Ovary (tissue), 9 donors: ENCODE results near the gene AMTN. TPM values are rescaled to one million over a fixed set of nuclear protein-coding genes. Genes with fewer than 3 reads are reported as not detected.
"Not testable (repeated sequence)": the region's sequence is repeated elsewhere in the genome, so short reads cannot be mapped to it uniquely, and the experiment has no call there.

Experiments
- DNase-seq, 5 donors: peaks; one replicate each; pipeline ENCODE4 v3.0.0-alpha.2; 2019 to 2020
- H3K27ac ChIP-seq, 2 donors: fragments of 200-600 bp; one replicate each; pipeline versions ENCODE4 v1.5.1 to v1.8.0; 2019 to 2022
- H3K27me3 ChIP-seq: fragments of 200-600 bp; one replicate; pipeline ENCODE4 v1.8.0; 2022
- H3K36me3 ChIP-seq: fragments of 200-600 bp; sonication (generic); one replicate; pipeline ENCODE4 v1.5.1; 2019
- H3K4me1 ChIP-seq: one replicate; pipeline ENCODE4 v1.8.1; 2013; ENCODE audit warnings: mild to moderate bottlenecking, moderate library complexity; ENCODE audit not compliant: insufficient read depth
- H3K4me3 ChIP-seq: fragments of 200-600 bp; sonication (generic); one replicate; pipeline ENCODE4 v1.5.1; 2017
- H3K9me3 ChIP-seq, 2 donors: fragments of 200-600 bp in 1 of 2; sonication (generic) in 1 of 2; one replicate each; pipeline versions ENCODE4 v1.5.1 to v1.8.1; 2013 to 2019; ENCODE audit warnings: mild to moderate bottlenecking in 1 of 2, moderate library complexity in 1 of 2
- CTCF ChIP-seq, 3 donors: fragments of 450-650 bp in 2 of 3; fragments of 200-600 bp in 1 of 3; IDR thresholded peaks; one replicate each; pipeline versions ENCODE4 v1.5.1 to v1.8.0; 2016 to 2022; ENCODE audit warnings: antibody characterized with exemption in 3 of 3, mild to moderate bottlenecking in 1 of 3
- EP300 ChIP-seq: sonication (generic); formaldehyde crosslinking; IDR thresholded peaks from one replicate; pipeline ENCODE4 v1.6.1; 2017; ENCODE audit warnings: antibody characterized with exemption
- POLR2A ChIP-seq: fragments of 450-650 bp; IDR thresholded peaks from one replicate; pipeline ENCODE4 v1.6.1; 2017; ENCODE audit warnings: antibody characterized with exemption, mild to moderate bottlenecking, moderate library complexity
- WGBS, 3 donors: extraction: QIAGEN DNeasy Blood & Tissue Kit in 1 of 3; methylation state at CpG; one replicate each; pipeline versions ENCODE4 v1.1.5 to v1.1.7; 2013 to 2017; 5-methylcytosine and 5-hydroxymethylcytosine counted together
- intact Hi-C, 4 donors: fragments of 100-400 bp; cut with DNase I; formaldehyde crosslinking; loops; one replicate each; pipeline versions ENCODE4 v1.11.0 to v1.15.1; 2022 to 2023
- polyA plus RNA-seq, 2 donors: library from polyadenylated mRNA; stranded (reverse); fragments of 200-250 nt in 1 of 2; fragments of 350-450 nt in 1 of 2; fragmentation: Illumina TruSeq in 1 of 2; extraction: RNeasy Lipid Tissue Mini Kit (QIAGEN cat#74804) in 1 of 2; gene quantifications; one replicate each; pipeline ENCODE4 v1.2.3, GENCODE V29; 2013 to 2014
- total RNA-seq, 7 donors: library from RNA; depleted of rRNA in 2 of 7; stranded (reverse); fragments of >200 nt in 2 of 7; fragmentation: NEBNext Ultra II Directional in 3 of 7; extraction: Animal tissue kit (Norgen Biotek cat#: 25700) in 3 of 7; gene quantifications; one replicate each; pipeline versions ENCODE4 v1.1.0 to v1.2.4, GENCODE V29; 2016 to 2023
- donor health status: DM: no; HTN: no; CAD: no; lungs with moderate emphysema.
- donor health status: DM: no; HTN: no; CAD: no.
- donor health status: Bipolar disorder and iron deficiency.
- donor health status: DM: yes; HTN: yes; CAD: no.
- donor health status: DM: no; HTN: no; CAD: no.
- donor health status: DM: yes; HTN: yes; CAD: no.

Gene AMTN
- total and polyA plus RNA-seq, 9 donors: not detected

- Histone ChIP-seq H3K36me3 (no peaks in the 10 kb centered on the region), H3K4me1 (no peaks in the 10 kb centered on the region), H3K27ac (no peak overlapping the region), H3K27me3 (no peaks in the 10 kb centered on the region), H3K4me3 (no peak overlapping the region), H3K9me3 (no peaks in the 10 kb centered on the region)
- WGBS, 3 donors: 59 to 82% (median 73%) methylated on average over 6 of the region's 6 CpGs
- no peak for TF ChIP-seq CTCF (IDR thresholded peaks at IDR 0.05)
- no peak for TF ChIP-seq EP300
- TF ChIP-seq POLR2A: no peak
- DNase-seq: no peak
- intact Hi-C loops: no loop called here
Measured at GRCh38 chr4:70496231-70496630, 22.1 kb upstream of the AMTN start.

GRCh38 chr4:70501838-70502237, 16.5 kb upstream of the AMTN start:
- H3K36me3 ChIP-seq, intact Hi-C loops, H3K27me3 ChIP-seq, H3K27ac ChIP-seq, H3K4me3 ChIP-seq, H3K4me1 ChIP-seq, H3K9me3 ChIP-seq, DNase-seq: not testable (repeated sequence)
- 67 to 92% (median 90%) methylated on average over 8 of the region's 8 CpGs for WGBS, 3 donors

GRCh38 chr4:70504733-70505132, 13.6 kb upstream of the AMTN start:
- H3K4me3 ChIP-seq: no peak overlapping the region
- no peaks in the 10 kb centered on the region for H3K27me3 ChIP-seq
- no peaks in the 10 kb centered on the region for H3K4me1 ChIP-seq
- H3K27ac ChIP-seq: no peak overlapping the region
- DNase-seq: no peak
- no peaks in the 10 kb centered on the region for H3K36me3 ChIP-seq
- 50 to 63% (median 59%) methylated on average over 4 of the region's 4 CpGs for WGBS, 3 donors
- intact Hi-C loops: no loop called here
- no peak for TF ChIP-seq CTCF (IDR thresholded peaks at IDR 0.05)
- no peaks in the 10 kb centered on the region for H3K9me3 ChIP-seq

GRCh38 chr4:70505151-70505748, 13.1 kb upstream of the AMTN start:
- no peaks in the 10 kb centered on the region for H3K36me3 ChIP-seq
- no peak overlapping the region for H3K27ac ChIP-seq
- no peaks in the 10 kb centered on the region for H3K4me1 ChIP-seq
- no peak for TF ChIP-seq POLR2A
- peak in 1 of 3 donors; percentile 7 for TF ChIP-seq CTCF (IDR thresholded peaks at IDR 0.05)
- DNase-seq: peak in 2 of 5 donors; percentile 19 to 39
- WGBS, 3 donors: 2 to 7% (median 2%) methylated on average over 7 of the region's 7 CpGs
- no peaks in the 10 kb centered on the region for H3K27me3 ChIP-seq
- intact Hi-C loops: no loop called here
- no peaks in the 10 kb centered on the region for H3K9me3 ChIP-seq
- H3K4me3 ChIP-seq: no peak overlapping the region

GRCh38 chr4:70508801-70509200, 9.6 kb upstream of the AMTN start:
- TF ChIP-seq CTCF (IDR thresholded peaks at IDR 0.05) (no peak), EP300 (no peak), POLR2A (no peak)
- DNase-seq: no peak
- Histone ChIP-seq H3K4me1 (no peaks in the 10 kb centered on the region), H3K27ac (no peak overlapping the region), H3K9me3 (no peaks in the 10 kb centered on the region), H3K27me3 (no peaks in the 10 kb centered on the region), H3K4me3 (no peak overlapping the region), H3K36me3 (no peaks in the 10 kb centered on the region)
- intact Hi-C loops: no loop called here
- WGBS, 3 donors: 59 to 72% (median 67%) methylated on average over 1 of the region's 1 CpG
